Fibroblast of lung (primary cell): ENCODE data around the gene LRRC59. TPM values are rescaled to one million over a fixed set of nuclear protein-coding genes. Genes with fewer than 3 reads are reported as not detected.

Experiments used
- DNase-seq, 2 donors: peaks; one replicate each; pipeline versions ENCODE4 v3.0.0 to v3.0.0-alpha.2; 2010; ENCODE audit warnings: low read depth in 2 of 2
- H2AFZ ChIP-seq: 2 replicates; pipeline ENCODE4 v1.5.1; 2012; ENCODE audit warnings: low read length, control low read depth, inconsistent platforms
- H3K27ac ChIP-seq: 2 replicates; pipeline ENCODE4 v1.5.1; 2011; ENCODE audit warnings: low read length, control low read depth; ENCODE audit not compliant: insufficient read depth
- H3K27me3 ChIP-seq: 2 replicates; pipeline ENCODE4 v1.5.1; 2011; ENCODE audit warnings: mild to moderate bottlenecking, low read length; ENCODE audit not compliant: control insufficient read depth, insufficient read depth
- H3K36me3 ChIP-seq: 2 replicates; pipeline ENCODE4 v1.5.1; 2011; ENCODE audit warnings: low read length; ENCODE audit not compliant: control insufficient read depth, insufficient read depth
- H3K4me1 ChIP-seq: 2 replicates; pipeline ENCODE4 v1.5.1; 2011; ENCODE audit warnings: low read length; ENCODE audit not compliant: control insufficient read depth, insufficient read depth; ENCODE audit errors: extremely low read depth
- H3K4me2 ChIP-seq: 2 replicates; pipeline ENCODE4 v1.5.1; 2011; ENCODE audit warnings: low read length, control low read depth; ENCODE audit not compliant: insufficient read depth; ENCODE audit errors: extremely low read depth
- H3K4me3 ChIP-seq, 4 experiments: fragments of 200-600 bp in 1 of 4; sonication (generic) in 1 of 4; replicated peaks in 1 of 4; 2 replicates each; pipeline ENCODE4 v1.5.1; 2011 to 2016; ENCODE audit warnings: low read length in 4 of 4, low read depth in 3 of 4, mild to moderate bottlenecking in 3 of 4, control low read depth in 2 of 4, inconsistent platforms in 1 of 4, mixed read lengths in 1 of 4; ENCODE audit not compliant: insufficient read depth in 1 of 4; ENCODE audit errors: control extremely low read depth in 1 of 4
- H3K79me2 ChIP-seq: 2 replicates; pipeline ENCODE4 v1.5.1; 2012; ENCODE audit warnings: mild to moderate bottlenecking, low read length, inconsistent platforms; ENCODE audit not compliant: control insufficient read depth, insufficient read depth
- H3K9ac ChIP-seq: 2 replicates; pipeline ENCODE4 v1.5.1; 2011; ENCODE audit warnings: mild to moderate bottlenecking, low read length, control low read depth; ENCODE audit not compliant: insufficient read depth
- H3K9me3 ChIP-seq: 2 replicates; pipeline ENCODE4 v1.5.1; 2012; ENCODE audit warnings: low read depth, low read length; ENCODE audit not compliant: control insufficient read depth, insufficient read depth
- H4K20me1 ChIP-seq: 2 replicates; pipeline ENCODE4 v1.5.1; 2011; ENCODE audit warnings: low read length; ENCODE audit not compliant: control insufficient read depth, insufficient read depth; ENCODE audit errors: extremely low read depth
- CTCF ChIP-seq, 2 donors: IDR thresholded peaks in 1 of 2; conservative IDR thresholded peaks in 1 of 2; 1 replicate in 1 of 2; 2 replicates in 1 of 2; pipeline ENCODE4 v1.5.1; 2011 to 2012; ENCODE audit warnings: low read length in 2 of 2, control low read depth in 1 of 2, inconsistent platforms in 1 of 2, low read depth in 1 of 2, mild to moderate bottlenecking in 1 of 2
- EZH2 ChIP-seq: IDR thresholded peaks from 2 replicates; pipeline ENCODE4 v1.5.1; 2012; ENCODE audit warnings: low read length, control low read depth, mild to moderate bottlenecking; ENCODE audit errors: missing control alignments
- polyA plus RNA-seq, 2 donors: library from polyadenylated mRNA; depleted of rRNA in 1 of 2; stranded (reverse) in 1 of 2; unstranded in 1 of 2; fragments of >200 nt; gene quantifications; 2 replicates each; pipeline ENCODE4 v1.2.1, GENCODE V29; 2011 to 2012; ENCODE audit warnings: missing spikeins in 1 of 2
- total RNA-seq: library from RNA; depleted of rRNA; stranded (reverse); fragments of >200 nt; gene quantifications from 2 replicates; pipeline ENCODE4 v1.2.1, GENCODE V29; 2014

LRRC59 gene
- total and polyA plus RNA-seq, 2 donors (not counting 1 experiment from before 2014, with no cell fraction given) = 88.7 to 142 TPM

- DNase-seq = peak; percentile 49 to 71
- H2AFZ ChIP-seq = peak within 1 kb of the TSS; percentile 86
- no peaks in the 10 kb centered on the region for H3K9me3 ChIP-seq
- peak within 1 kb of the TSS; percentile 48 for H3K9ac ChIP-seq
- peak within 1 kb of the TSS; percentile 89 for H3K4me2 ChIP-seq
- no peaks in the 10 kb centered on the region for H3K27me3 ChIP-seq
- H3K27ac ChIP-seq = peak within 1 kb of the TSS; percentile 58
- H3K4me1 ChIP-seq = peaks cover 12% of the 10 kb centered on the region
- peak within 1 kb of the TSS; percentile 62 to 80 (median 68) for H3K4me3 ChIP-seq
- no peaks in the 10 kb centered on the region for H4K20me1 ChIP-seq
- no peak for TF ChIP-seq CTCF (conservative IDR thresholded peaks at IDR 0.05 in 1 of 2, IDR thresholded peaks at IDR 0.05 in 1 of 2; ENCODE audit: low read depth in 1 of 2, low read length in 2 of 2)
- no peak for TF ChIP-seq EZH2
- H3K79me2 ChIP-seq = no peaks in the 10 kb centered on the region
- H3K36me3 ChIP-seq = no peaks in the 10 kb centered on the region
Observed at GRCh38 chr17:50425682-50426471, 28.6 kb upstream of the LRRC59 start, which contains the start of gene ACSF2. Gene ACSF2, plus strand, starts transcription at chr17:50426218. Its CDS starts 44 bp downstream, at chr17:50426262.

GRCh38 chr17:50424996-50425681 lies 27.8 kb upstream of the LRRC59 start:
- H3K27me3 ChIP-seq = no peaks in the 10 kb centered on the region
- H3K36me3 ChIP-seq = no peaks in the 10 kb centered on the region
- H4K20me1 ChIP-seq = no peaks in the 10 kb centered on the region
- H3K4me3 ChIP-seq = peak overlapping the region in 3 of 4 experiments; percentile 50 to 70 (median 62)
- TF ChIP-seq CTCF (conservative IDR thresholded peaks at IDR 0.05 in 1 of 2, IDR thresholded peaks at IDR 0.05 in 1 of 2; ENCODE audit: low read depth in 1 of 2, low read length in 2 of 2) = no peak
- no peak for TF ChIP-seq EZH2
- H3K9ac ChIP-seq = no peak overlapping the region
- H3K27ac ChIP-seq = peak overlapping the region; percentile 58
- H3K4me2 ChIP-seq = peak overlapping the region; percentile 79
- DNase-seq = no peak
- peak overlapping the region; percentile 86 for H2AFZ ChIP-seq
- no peaks in the 10 kb centered on the region for H3K79me2 ChIP-seq
- H3K9me3 ChIP-seq = no peaks in the 10 kb centered on the region
- peaks cover 12% of the 10 kb centered on the region for H3K4me1 ChIP-seq

GRCh38 chr17:50424246-50424995 lies 27.1 kb upstream of the LRRC59 start:
- no peaks in the 10 kb centered on the region for H3K9me3 ChIP-seq
- no peaks in the 10 kb centered on the region for H4K20me1 ChIP-seq
- H3K27me3 ChIP-seq = no peaks in the 10 kb centered on the region
- TF ChIP-seq EZH2 = no peak
- no peak for TF ChIP-seq CTCF (conservative IDR thresholded peaks at IDR 0.05 in 1 of 2, IDR thresholded peaks at IDR 0.05 in 1 of 2; ENCODE audit: low read depth in 1 of 2, low read length in 2 of 2)
- H2AFZ ChIP-seq = no peak overlapping the region
- H3K36me3 ChIP-seq = no peaks in the 10 kb centered on the region
- DNase-seq = no peak
- no peak overlapping the region for H3K4me2 ChIP-seq
- H3K4me3 ChIP-seq = peak overlapping the region in 1 of 4 experiments; percentile 14
- H3K79me2 ChIP-seq = no peaks in the 10 kb centered on the region
- H3K9ac ChIP-seq = no peak overlapping the region
- H3K27ac ChIP-seq = no peak overlapping the region
- peaks cover 12% of the 10 kb centered on the region for H3K4me1 ChIP-seq
